Liver (tissue), 9 donors: Measurements from ENCODE around the gene SRPK1. TPM values are rescaled to one million over a fixed set of nuclear protein-coding genes. Genes with fewer than 3 reads are reported as not detected.

Source experiments
- DNase-seq: peaks from one replicate; pipeline ENCODE4 v3.0.0-alpha.2; 2017; ENCODE audit warnings: low spot score
- H3K27ac ChIP-seq, 2 donors: one replicate each; pipeline ENCODE4 v1.7.0; 2013; ENCODE audit warnings: inconsistent platforms in 2 of 2, low read length in 2 of 2, control low read depth in 1 of 2, low read depth in 1 of 2, mild to moderate bottlenecking in 1 of 2
- H3K27me3 ChIP-seq, 4 donors: one replicate each; pipeline versions ENCODE4 v1.6.1 to v1.7.0; 2013; ENCODE audit warnings: low read length in 3 of 4, inconsistent platforms in 1 of 4, mild to moderate bottlenecking in 1 of 4, moderate library complexity in 1 of 4; ENCODE audit not compliant: control insufficient read depth in 4 of 4, insufficient read depth in 4 of 4
- H3K36me3 ChIP-seq, 4 donors: one replicate each; pipeline versions ENCODE4 v1.6.1 to v1.7.0; 2013; ENCODE audit warnings: low read length in 3 of 4, mild to moderate bottlenecking in 3 of 4, low read depth in 1 of 4, moderate library complexity in 1 of 4; ENCODE audit not compliant: control insufficient read depth in 4 of 4, insufficient read depth in 3 of 4
- H3K4me1 ChIP-seq, 4 donors: one replicate each; pipeline versions ENCODE4 v1.6.1 to v1.7.0; 2013; ENCODE audit warnings: low read length in 3 of 4, mild to moderate bottlenecking in 3 of 4, moderate library complexity in 1 of 4; ENCODE audit not compliant: control insufficient read depth in 4 of 4, insufficient read depth in 4 of 4
- H3K4me3 ChIP-seq, 3 donors: one replicate each; pipeline versions ENCODE4 v1.6.1 to v1.7.0; 2013; ENCODE audit warnings: low read length in 3 of 3, control low read depth in 1 of 3, low read depth in 1 of 3, mild to moderate bottlenecking in 1 of 3
- H3K9ac ChIP-seq, 2 donors: one replicate each; pipeline ENCODE4 v1.7.0; 2013; ENCODE audit warnings: low read length in 2 of 2, mild to moderate bottlenecking in 2 of 2, moderate library complexity in 2 of 2, control low read depth in 1 of 2, low read depth in 1 of 2
- H3K9me3 ChIP-seq, 4 donors: one replicate each; pipeline versions ENCODE4 v1.6.1 to v1.7.0; 2013; ENCODE audit warnings: low read length in 3 of 4; ENCODE audit not compliant: control insufficient read depth in 4 of 4
- EGR1 ChIP-seq, 2 donors: IDR thresholded peaks; 2 replicates each; pipeline ENCODE4 v1.6.1; 2016 to 2018; ENCODE audit warnings: antibody characterized with exemption in 2 of 2, low read depth in 2 of 2
- FOXA1 ChIP-seq: IDR thresholded peaks from 2 replicates; pipeline ENCODE4 v1.6.1; 2016; ENCODE audit warnings: antibody characterized with exemption
- FOXA2 ChIP-seq: IDR thresholded peaks from 2 replicates; pipeline ENCODE4 v1.6.1; 2016; ENCODE audit warnings: antibody characterized with exemption
- GABPA ChIP-seq, 2 donors: IDR thresholded peaks in 1 of 2; conservative IDR thresholded peaks in 1 of 2; 2 replicates each; pipeline ENCODE4 v1.6.1; 2016; ENCODE audit warnings: antibody characterized with exemption in 2 of 2, mild to moderate bottlenecking in 1 of 2, moderate library complexity in 1 of 2
- HNF4A ChIP-seq, 2 donors: conservative IDR thresholded peaks; 2 replicates each; pipeline ENCODE4 v1.6.1; 2016; ENCODE audit warnings: antibody characterized with exemption in 2 of 2, mild to moderate bottlenecking in 2 of 2
- HNF4G ChIP-seq: IDR thresholded peaks from 2 replicates; pipeline ENCODE4 v1.6.1; 2016; ENCODE audit warnings: antibody characterized with exemption
- JUND ChIP-seq, 2 donors: IDR thresholded peaks; 2 replicates each; pipeline ENCODE4 v1.6.1; 2016; ENCODE audit warnings: antibody characterized with exemption in 2 of 2
- NR2F2 ChIP-seq: IDR thresholded peaks from 2 replicates; pipeline ENCODE4 v1.6.1; 2016; ENCODE audit warnings: antibody characterized with exemption
- RAD21 ChIP-seq, 2 donors: IDR thresholded peaks; 2 replicates each; pipeline ENCODE4 v1.6.1; 2016; ENCODE audit warnings: antibody characterized with exemption in 2 of 2, mild to moderate bottlenecking in 2 of 2
- RXRA ChIP-seq, 2 donors: IDR thresholded peaks; 2 replicates each; pipeline ENCODE4 v1.6.1; 2017 to 2018; ENCODE audit warnings: antibody characterized with exemption in 2 of 2, mild to moderate bottlenecking in 1 of 2
- SP1 ChIP-seq: IDR thresholded peaks from 2 replicates; pipeline ENCODE4 v1.6.1; 2018; ENCODE audit warnings: antibody characterized with exemption, mild to moderate bottlenecking
- TAF1 ChIP-seq: conservative IDR thresholded peaks from 2 replicates; pipeline ENCODE4 v1.6.1; 2016; ENCODE audit warnings: antibody characterized with exemption, mild to moderate bottlenecking
- YY1 ChIP-seq: IDR thresholded peaks from 2 replicates; pipeline ENCODE4 v1.6.1; 2016; ENCODE audit warnings: antibody characterized with exemption, mild to moderate bottlenecking
- WGBS: extraction: QIAGEN DNeasy Blood & Tissue Kit; methylation state at CpG from one replicate; pipeline ENCODE4 v1.1.7; 2013; 5-methylcytosine and 5-hydroxymethylcytosine counted together
- polyA plus RNA-seq, 2 donors: library from polyadenylated mRNA; stranded (reverse) in 1 of 2; unstranded in 1 of 2; fragments of 200-250 nt in 1 of 2; fragments of >200 nt in 1 of 2; fragmentation: Nextera tagmentation in 1 of 2; extraction: Ambion mirVana in 1 of 2; gene quantifications; one replicate each; pipeline versions ENCODE4 v1.2.1 to v1.2.3, GENCODE V29; 2013 to 2015
- total RNA-seq, 2 donors: library from RNA; depleted of rRNA; stranded (reverse); fragments of >200 nt; gene quantifications; one replicate each; pipeline ENCODE4 v1.2.3, GENCODE V29; 2014
- TF ChIP-seq, protein P1 (sequence below): IDR thresholded peaks from 2 replicates; pipeline ENCODE4 v1.6.1; 2016; ENCODE audit warnings: antibody characterized with exemption
- TF ChIP-seq, protein P2 (sequence below): fragments of 150-350 bp; IDR thresholded peaks from 2 replicates; pipeline ENCODE4 v1.5.1; 2017; ENCODE audit warnings: improper control_type of control experiment, low read depth, low read length; ENCODE audit not compliant: missing input control
- TF ChIP-seq, protein P3 (sequence below): IDR thresholded peaks from 2 replicates; pipeline ENCODE4 v1.6.1; 2016; ENCODE audit warnings: antibody characterized with exemption, mild to moderate bottlenecking
- TF ChIP-seq, protein P4 (sequence below): IDR thresholded peaks from 2 replicates; pipeline ENCODE4 v1.6.1; 2016; ENCODE audit warnings: antibody characterized with exemption
- TF ChIP-seq, protein P5 (sequence below): IDR thresholded peaks from 2 replicates; pipeline ENCODE4 v1.6.1; 2016; ENCODE audit warnings: antibody characterized with exemption
- donor health status: healthy.
- donor health status: healthy.
- donor health status: healthy.
- donor health status: healthy.
- donor health status: healthy.

The SRPK1 gene
- total and polyA plus RNA-seq, 4 donors, result 11.9 to 41.2 (median 32.9) TPM

DNA sequence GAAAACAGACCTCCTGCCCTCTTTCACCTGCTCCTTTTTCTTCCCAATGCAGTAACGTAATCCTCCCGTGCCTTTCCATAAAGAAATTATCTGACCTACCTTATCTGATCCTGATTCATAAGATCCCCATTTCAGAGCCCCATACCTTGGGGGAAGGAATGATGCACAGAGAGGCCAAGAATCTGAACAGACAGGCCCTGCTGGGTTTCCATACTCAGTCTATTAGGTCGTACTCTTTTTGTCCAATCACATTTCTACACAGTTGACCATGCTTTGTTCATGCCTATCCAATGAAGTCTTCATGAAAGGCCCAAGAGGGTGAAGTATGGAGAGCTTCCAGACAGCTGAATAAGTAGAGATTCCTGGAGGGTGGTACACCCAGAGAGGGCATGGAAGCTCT, 25.3 kb downstream of the SRPK1 start (continued):
- no peak for TF ChIP-seq RXRA (IDR thresholded peaks at IDR 0.05)

DNA sequence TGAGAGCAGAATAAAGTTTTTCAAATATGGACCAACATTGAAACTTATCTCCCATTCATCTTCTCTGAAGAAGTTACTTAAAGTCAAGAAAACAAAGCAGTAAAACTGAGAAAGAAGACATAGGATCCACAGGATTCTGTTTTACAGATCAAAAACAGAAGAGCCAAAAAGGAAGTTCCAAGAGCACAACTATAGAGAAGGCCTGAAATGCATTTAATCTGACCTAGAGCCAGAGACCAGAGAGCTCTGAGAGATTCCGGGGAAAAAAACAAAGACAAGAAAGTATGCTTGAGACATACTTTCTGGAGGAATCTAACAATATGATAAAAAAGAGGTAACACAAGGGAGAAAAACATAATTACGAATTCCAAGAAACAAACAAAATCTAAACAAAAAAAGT, 26.1 kb downstream of the SRPK1 start:
- no peak for DNase-seq
- H3K4me1 ChIP-seq, result peaks cover 0 to 2% (median 0%) of the 10 kb centered on the region in 4 donors
- no peaks in the 10 kb centered on the region for H3K27me3 ChIP-seq
- no peak overlapping the region for H3K4me3 ChIP-seq
- 89% methylated on average over 2 of the region's 2 CpGs for WGBS
- H3K9ac ChIP-seq, result no peak overlapping the region
- TF ChIP-seq RXRA (IDR thresholded peaks at IDR 0.05) (no peak), NR2F2 (no peak), FOXA2 (no peak), SP1 (no peak), YY1 (no peak), JUND (IDR thresholded peaks at IDR 0.05) (no peak), RAD21 (IDR thresholded peaks at IDR 0.05) (no peak), GABPA (IDR thresholded peaks at IDR 0.05 in 1 of 2, conservative IDR thresholded peaks at IDR 0.05 in 1 of 2) (no peak), HNF4G (no peak), TAF1 (no peak), FOXA1 (no peak), EGR1 (IDR thresholded peaks at IDR 0.05; ENCODE audit: low read depth in 2 of 2) (no peak), HNF4A (conservative IDR thresholded peaks at IDR 0.05) (no peak)
- TF ChIP-seq, protein P1, sequence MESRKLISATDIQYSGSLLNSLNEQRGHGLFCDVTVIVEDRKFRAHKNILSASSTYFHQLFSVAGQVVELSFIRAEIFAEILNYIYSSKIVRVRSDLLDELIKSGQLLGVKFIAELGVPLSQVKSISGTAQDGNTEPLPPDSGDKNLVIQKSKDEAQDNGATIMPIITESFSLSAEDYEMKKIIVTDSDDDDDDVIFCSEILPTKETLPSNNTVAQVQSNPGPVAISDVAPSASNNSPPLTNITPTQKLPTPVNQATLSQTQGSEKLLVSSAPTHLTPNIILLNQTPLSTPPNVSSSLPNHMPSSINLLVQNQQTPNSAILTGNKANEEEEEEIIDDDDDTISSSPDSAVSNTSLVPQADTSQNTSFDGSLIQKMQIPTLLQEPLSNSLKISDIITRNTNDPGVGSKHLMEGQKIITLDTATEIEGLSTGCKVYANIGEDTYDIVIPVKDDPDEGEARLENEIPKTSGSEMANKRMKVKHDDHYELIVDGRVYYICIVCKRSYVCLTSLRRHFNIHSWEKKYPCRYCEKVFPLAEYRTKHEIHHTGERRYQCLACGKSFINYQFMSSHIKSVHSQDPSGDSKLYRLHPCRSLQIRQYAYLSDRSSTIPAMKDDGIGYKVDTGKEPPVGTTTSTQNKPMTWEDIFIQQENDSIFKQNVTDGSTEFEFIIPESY, result no peak
- TF ChIP-seq, protein P2, sequence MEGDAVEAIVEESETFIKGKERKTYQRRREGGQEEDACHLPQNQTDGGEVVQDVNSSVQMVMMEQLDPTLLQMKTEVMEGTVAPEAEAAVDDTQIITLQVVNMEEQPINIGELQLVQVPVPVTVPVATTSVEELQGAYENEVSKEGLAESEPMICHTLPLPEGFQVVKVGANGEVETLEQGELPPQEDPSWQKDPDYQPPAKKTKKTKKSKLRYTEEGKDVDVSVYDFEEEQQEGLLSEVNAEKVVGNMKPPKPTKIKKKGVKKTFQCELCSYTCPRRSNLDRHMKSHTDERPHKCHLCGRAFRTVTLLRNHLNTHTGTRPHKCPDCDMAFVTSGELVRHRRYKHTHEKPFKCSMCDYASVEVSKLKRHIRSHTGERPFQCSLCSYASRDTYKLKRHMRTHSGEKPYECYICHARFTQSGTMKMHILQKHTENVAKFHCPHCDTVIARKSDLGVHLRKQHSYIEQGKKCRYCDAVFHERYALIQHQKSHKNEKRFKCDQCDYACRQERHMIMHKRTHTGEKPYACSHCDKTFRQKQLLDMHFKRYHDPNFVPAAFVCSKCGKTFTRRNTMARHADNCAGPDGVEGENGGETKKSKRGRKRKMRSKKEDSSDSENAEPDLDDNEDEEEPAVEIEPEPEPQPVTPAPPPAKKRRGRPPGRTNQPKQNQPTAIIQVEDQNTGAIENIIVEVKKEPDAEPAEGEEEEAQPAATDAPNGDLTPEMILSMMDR, result no peak
- TF ChIP-seq, protein P3, sequence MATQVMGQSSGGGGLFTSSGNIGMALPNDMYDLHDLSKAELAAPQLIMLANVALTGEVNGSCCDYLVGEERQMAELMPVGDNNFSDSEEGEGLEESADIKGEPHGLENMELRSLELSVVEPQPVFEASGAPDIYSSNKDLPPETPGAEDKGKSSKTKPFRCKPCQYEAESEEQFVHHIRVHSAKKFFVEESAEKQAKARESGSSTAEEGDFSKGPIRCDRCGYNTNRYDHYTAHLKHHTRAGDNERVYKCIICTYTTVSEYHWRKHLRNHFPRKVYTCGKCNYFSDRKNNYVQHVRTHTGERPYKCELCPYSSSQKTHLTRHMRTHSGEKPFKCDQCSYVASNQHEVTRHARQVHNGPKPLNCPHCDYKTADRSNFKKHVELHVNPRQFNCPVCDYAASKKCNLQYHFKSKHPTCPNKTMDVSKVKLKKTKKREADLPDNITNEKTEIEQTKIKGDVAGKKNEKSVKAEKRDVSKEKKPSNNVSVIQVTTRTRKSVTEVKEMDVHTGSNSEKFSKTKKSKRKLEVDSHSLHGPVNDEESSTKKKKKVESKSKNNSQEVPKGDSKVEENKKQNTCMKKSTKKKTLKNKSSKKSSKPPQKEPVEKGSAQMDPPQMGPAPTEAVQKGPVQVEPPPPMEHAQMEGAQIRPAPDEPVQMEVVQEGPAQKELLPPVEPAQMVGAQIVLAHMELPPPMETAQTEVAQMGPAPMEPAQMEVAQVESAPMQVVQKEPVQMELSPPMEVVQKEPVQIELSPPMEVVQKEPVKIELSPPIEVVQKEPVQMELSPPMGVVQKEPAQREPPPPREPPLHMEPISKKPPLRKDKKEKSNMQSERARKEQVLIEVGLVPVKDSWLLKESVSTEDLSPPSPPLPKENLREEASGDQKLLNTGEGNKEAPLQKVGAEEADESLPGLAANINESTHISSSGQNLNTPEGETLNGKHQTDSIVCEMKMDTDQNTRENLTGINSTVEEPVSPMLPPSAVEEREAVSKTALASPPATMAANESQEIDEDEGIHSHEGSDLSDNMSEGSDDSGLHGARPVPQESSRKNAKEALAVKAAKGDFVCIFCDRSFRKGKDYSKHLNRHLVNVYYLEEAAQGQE, result no peak
- TF ChIP-seq, protein P4, sequence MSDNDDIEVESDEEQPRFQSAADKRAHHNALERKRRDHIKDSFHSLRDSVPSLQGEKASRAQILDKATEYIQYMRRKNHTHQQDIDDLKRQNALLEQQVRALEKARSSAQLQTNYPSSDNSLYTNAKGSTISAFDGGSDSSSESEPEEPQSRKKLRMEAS, result no peak
- TF ChIP-seq, protein P5, sequence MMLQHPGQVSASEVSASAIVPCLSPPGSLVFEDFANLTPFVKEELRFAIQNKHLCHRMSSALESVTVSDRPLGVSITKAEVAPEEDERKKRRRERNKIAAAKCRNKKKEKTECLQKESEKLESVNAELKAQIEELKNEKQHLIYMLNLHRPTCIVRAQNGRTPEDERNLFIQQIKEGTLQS, result no peak
- no peaks in the 10 kb centered on the region for H3K9me3 ChIP-seq
- peaks cover 0 to 1% (median 0%) of the 10 kb centered on the region in 4 donors for H3K36me3 ChIP-seq
- no peak overlapping the region for H3K27ac ChIP-seq
